ENCODE measurements around the gene MAD2L2. TPM values are rescaled to one million over a fixed set of nuclear protein-coding genes. Genes with fewer than 3 reads are reported as not detected.
A peak's percentile ranks its signal among the peaks of the same experiment; 100 is the strongest.

Gene MAD2L2
- total and polyA plus RNA-seq, 9 of the 15 experiments (the other 6 are each of a cell fraction or from before 2014, with no cell fraction given): 12.4 to 286 (median 143) TPM

GRCh38 chr1:11712285-11712684, 31.3 kb upstream of the MAD2L2 start:
- ChIA-PET POLR2A (interaction anchor here (0.6 kb wide), 1 partner anchor 53 kb away, joined by 3 read pairs; no protein-coding TSS in a partner anchor), CTCF (ENCODE audit: low intra/inter-chr PET ratio) (interaction anchor here (2.2 kb wide), 1 partner anchor 62 kb away, joined by 9 read pairs; no protein-coding TSS in a partner anchor)
- no peak overlapping the region for H2AFZ ChIP-seq (ENCODE audit: low read depth, low read length)
- no peaks in the 10 kb centered on the region for H3K9me1 ChIP-seq (ENCODE audit: control insufficient read depth, insufficient read depth, low read length)
- H4K20me1 ChIP-seq (replicated peaks; ENCODE audit: control insufficient read depth, insufficient read depth, low read length): no peaks in the 10 kb centered on the region
- no peaks in the 10 kb centered on the region for H3K79me2 ChIP-seq (ENCODE audit: control insufficient read depth, insufficient read depth, low read length)
- TF ChIP-seq TRIM24 (IDR thresholded peaks at IDR 0.05) (no peak), RBM17 (IDR thresholded peaks at IDR 0.05; ENCODE audit: borderline replicate concordance, low read depth, low read length) (no peak), SIN3B (IDR thresholded peaks at IDR 0.05; ENCODE audit: low read depth) (no peak), PYGO2 (tag; IDR thresholded peaks at IDR 0.05) (no peak)
- no peaks in the 10 kb centered on the region for H3K9me3 ChIP-seq (replicated peaks; ENCODE audit: control insufficient read depth, insufficient read depth, low read depth, low read length)
- no TSS peak for BruUV-seq (replicated peaks)
- intact Hi-C loops (cut with micrococcal nuclease): no loop called here
- H3K36me3 ChIP-seq (ENCODE audit: control insufficient read depth, insufficient read depth, low read length): no peaks in the 10 kb centered on the region
- no peak for DNase-seq (ENCODE audit: extremely low read depth in 1 of 4, low spot score in 3 of 4)
- in situ Hi-C loops (cut with MboI): no loop called here
- no peak for ATAC-seq
- H3K4me3 ChIP-seq: no peak overlapping the region
- H3K27me3 ChIP-seq (ENCODE audit: control insufficient read depth in 2 of 2, insufficient read depth in 2 of 2, low read length in 2 of 2): peaks cover 35 to 50% of the 10 kb centered on the region in 2 experiments; a peak in 4 of 5 replicates
- no peak for FAIRE-seq
- no peak overlapping the region for H3K4me2 ChIP-seq (ENCODE audit: insufficient read depth, low read length)
- H3K27ac ChIP-seq (ENCODE audit: extremely low read depth, low read depth, low read length): no peak overlapping the region
- peaks cover 9 to 31% of the 10 kb centered on the region in 2 experiments for H3K4me1 ChIP-seq (replicated peaks in 1 of 2; ENCODE audit: control insufficient read depth in 2 of 2, insufficient read depth in 2 of 2, low read length in 2 of 2)
- H3K9ac ChIP-seq (ENCODE audit: insufficient read depth in 1 of 2, low read depth in 2 of 2, low read length in 2 of 2): peak overlapping the region in 1 of 2 experiments; percentile 54; a peak in 1 of 4 replicates
- 12% methylated on average over 8 of the region's 8 CpGs for WGBS (ENCODE audit: insufficient coverage, low coverage, missing lambda C conversion rate)

GRCh38 chr1:11711490-11711889, 30.5 kb upstream of the MAD2L2 start:
- peaks cover 35 to 46% of the 10 kb centered on the region in 2 experiments; a peak in 4 of 5 replicates for H3K27me3 ChIP-seq (ENCODE audit: control insufficient read depth in 2 of 2, insufficient read depth in 2 of 2, low read length in 2 of 2)
- peak overlapping the region in 1 of 2 experiments; percentile 49; a peak in 1 of 4 replicates for H3K9ac ChIP-seq (ENCODE audit: insufficient read depth in 1 of 2, low read depth in 2 of 2, low read length in 2 of 2)
- CTCF ChIA-PET (ENCODE audit: low intra/inter-chr PET ratio): interaction anchor here (2.2 kb wide), 1 partner anchor 61 kb away, joined by 9 read pairs; no protein-coding TSS in a partner anchor
- no peak for FAIRE-seq
- 0 out of 2 replicates have a peak overlapping the region, but pooled peaks have one; percentile 22 for H3K4me2 ChIP-seq (ENCODE audit: insufficient read depth, low read length)
- intact Hi-C loops (cut with micrococcal nuclease): loop anchor here (2.0 kb wide), 1 partner anchor 61 kb away; no protein-coding TSS in a partner anchor
- no peaks in the 10 kb centered on the region for H3K79me2 ChIP-seq (ENCODE audit: control insufficient read depth, insufficient read depth, low read length)
- WGBS (ENCODE audit: insufficient coverage, low coverage, missing lambda C conversion rate): 51% methylated on average over 5 of the region's 5 CpGs
- no peaks in the 10 kb centered on the region for H3K9me3 ChIP-seq (replicated peaks; ENCODE audit: control insufficient read depth, insufficient read depth, low read depth, low read length)
- BruUV-seq (replicated peaks): no TSS peak
- no peaks in the 10 kb centered on the region for H3K36me3 ChIP-seq (ENCODE audit: control insufficient read depth, insufficient read depth, low read length)
- POLR2A ChIA-PET: interaction anchor here (0.5 to 0.8 kb wide), 3 partner anchors 17 to 36 kb away, joined by 3 to 4 read pairs (median 3); no protein-coding TSS in a partner anchor
- peak overlapping the region; percentile 57 for H2AFZ ChIP-seq (ENCODE audit: low read depth, low read length)
- H3K4me3 ChIP-seq: no peak overlapping the region
- in situ Hi-C loops (cut with MboI): no loop called here
- no peak for ATAC-seq
- H4K20me1 ChIP-seq (replicated peaks; ENCODE audit: control insufficient read depth, insufficient read depth, low read length): no peaks in the 10 kb centered on the region
- peaks cover 12 to 37% of the 10 kb centered on the region in 2 experiments for H3K4me1 ChIP-seq (replicated peaks in 1 of 2; ENCODE audit: control insufficient read depth in 2 of 2, insufficient read depth in 2 of 2, low read length in 2 of 2)
- no peak overlapping the region for H3K27ac ChIP-seq (ENCODE audit: extremely low read depth, low read depth, low read length)
- no peak for DNase-seq (ENCODE audit: extremely low read depth in 1 of 4, low spot score in 3 of 4)
- H3K9me1 ChIP-seq (ENCODE audit: control insufficient read depth, insufficient read depth, low read length): no peaks in the 10 kb centered on the region
- no peak for TF ChIP-seq NR1H2 (CRISPR knock-in tag; IDR thresholded peaks at IDR 0.05)
- no peak for TF ChIP-seq CSDE1 (IDR thresholded peaks at IDR 0.05)
- no peak for TF ChIP-seq SRSF9 (IDR thresholded peaks at IDR 0.05; ENCODE audit: borderline replicate concordance, low read depth, low read length)
- TF ChIP-seq NR2C2 (CRISPR knock-in tag; IDR thresholded peaks at IDR 0.05): 0 out of 2 replicates have a peak, but pooled peaks have one; percentile 2
- TF ChIP-seq NR2C2 (tag; IDR thresholded peaks at IDR 0.05): no peak
- TF ChIP-seq NRF1 (conservative IDR thresholded peaks at IDR 0.05 in 1 of 2, IDR thresholded peaks at IDR 0.05 in 1 of 2): 0 out of 4 replicates have a peak, but pooled peaks of 1 of the 2 experiments have one; percentile 28
- peak in 2 of 3 experiments; percentile 13 to 73 for TF ChIP-seq YY1 (IDR thresholded peaks at IDR 0.05; ENCODE audit: borderline replicate concordance in 1 of 3, control insufficient read depth in 1 of 3, extremely low read depth in 1 of 3, insufficient read depth in 3 of 3, insufficient read length in 1 of 3, insufficient replicate concordance in 2 of 3, low read depth in 1 of 3, low read length in 2 of 3)
- TF ChIP-seq ZNF280B (CRISPR knock-in tag; IDR thresholded peaks at IDR 0.05): no peak
